K562 (cell line): ENCODE data around the gene FKBP9. TPM values are rescaled to one million over a fixed set of nuclear protein-coding genes. Genes with fewer than 3 reads are reported as not detected.

Source experiments
- BCLAF1 ChIP-seq, 2 experiments: fragments of 450-650 bp in 1 of 2; IDR thresholded peaks; 2 replicates each; pipeline ENCODE4 v1.6.1; 2011 to 2017; ENCODE audit warnings: low read depth in 2 of 2, antibody characterized with exemption in 1 of 2, borderline replicate concordance in 1 of 2, low read length in 1 of 2, mild to moderate bottlenecking in 1 of 2, mixed read lengths in 1 of 2; ENCODE audit not compliant: control insufficient read depth in 1 of 2
- CBFA2T3 ChIP-seq: fragments of 450-650 bp; IDR thresholded peaks from 2 replicates; pipeline ENCODE4 v1.6.1; 2017
- ELF4 ChIP-seq: fragments of 450-650 bp; formaldehyde crosslinking; IDR thresholded peaks from 2 replicates; pipeline ENCODE4 v1.4.0; 2022; ENCODE audit warnings: missing genetic modification characterization
- EP400 ChIP-seq: fragments of 450-650 bp; IDR thresholded peaks from 2 replicates; pipeline ENCODE4 v1.6.1; 2017; ENCODE audit warnings: antibody characterized with exemption, mild to moderate bottlenecking, moderate library complexity
- KDM4B ChIP-seq, 2 experiments: fragments of 450-650 bp in 1 of 2; sonication (generic) in 1 of 2; IDR thresholded peaks; 2 replicates each; pipeline ENCODE4 v1.6.1; 2016 to 2017; ENCODE audit warnings: borderline replicate concordance in 2 of 2, antibody characterized with exemption in 1 of 2, low read depth in 1 of 2, mild to moderate bottlenecking in 1 of 2
- MLLT1 ChIP-seq, 2 experiments: fragments of 450-650 bp; IDR thresholded peaks; 2 replicates each; pipeline ENCODE4 v1.6.1; 2016
- POLR2G ChIP-seq: fragments of 200-400 bp; formaldehyde crosslinking; IDR thresholded peaks from 2 replicates; pipeline ENCODE4 v1.6.1; 2017; ENCODE audit warnings: low read depth, mild to moderate bottlenecking, antibody characterized with exemption, low read length, moderate library complexity
- RBM39 ChIP-seq: fragments of 200-400 bp; formaldehyde crosslinking; optimal IDR thresholded peaks from 2 replicates; pipeline ENCODE3; 2018; ENCODE audit warnings: low read depth, low read length
- SIN3A ChIP-seq, 2 experiments: fragments of 150-350 bp in 1 of 2; IDR thresholded peaks; 2 replicates each; pipeline ENCODE4 v1.6.1; 2011 to 2016; ENCODE audit warnings: borderline replicate concordance in 2 of 2, low read depth in 2 of 2, low read length in 2 of 2, mild to moderate bottlenecking in 2 of 2, moderate library complexity in 2 of 2; ENCODE audit not compliant: control insufficient read depth in 1 of 2
- SREBF2 ChIP-seq: sonication (generic); formaldehyde crosslinking; IDR thresholded peaks from 2 replicates; pipeline ENCODE4 v1.4.0; 2020; ENCODE audit warnings: mild to moderate bottlenecking, missing genetic modification reagents
- TAL1 ChIP-seq: fragments of 450-650 bp; IDR thresholded peaks from 2 replicates; pipeline ENCODE4 v1.6.1; 2016; ENCODE audit warnings: mild to moderate bottlenecking
- ZC3H4 ChIP-seq: sonication (generic); formaldehyde crosslinking; IDR thresholded peaks from 2 replicates; pipeline ENCODE4 v1.9.0; 2021; ENCODE audit warnings: missing genetic modification reagents, borderline replicate concordance
- ZNF121 ChIP-seq: sonication (generic); formaldehyde crosslinking; conservative IDR thresholded peaks from 2 replicates; pipeline ENCODE4 v1.8.0; 2022; ENCODE audit warnings: missing genetic modification reagents
- ZNF124 ChIP-seq: sonication (generic); formaldehyde crosslinking; IDR thresholded peaks from 2 replicates; pipeline ENCODE4 v1.8.1; 2022; ENCODE audit warnings: missing genetic modification reagents
- ZNF57 ChIP-seq: fragments of 450-650 bp; formaldehyde crosslinking; IDR thresholded peaks from 2 replicates; pipeline ENCODE4 v1.4.0; 2020; ENCODE audit warnings: mild to moderate bottlenecking, moderate library complexity
- polyA plus RNA-seq, 8 experiments: library from polyadenylated mRNA; depleted of rRNA in 4 of 8; stranded (reverse) in 5 of 8; unstranded in 3 of 8; fragments of >200 nt; fragmentation: Nextera tagmentation in 2 of 8; fragmentation: Illumina TruSeq in 1 of 8; extraction: Ambion mirVana in 2 of 8; extraction: Trizol in 1 of 8; gene quantifications; 2 replicates each; pipeline versions ENCODE4 v1.2.1 to v1.2.3, GENCODE V29; 2011 to 2014; ENCODE audit warnings: inconsistent platforms in 1 of 8, missing spikeins in 1 of 8
- total RNA-seq, 7 experiments: library from RNA; depleted of rRNA in 6 of 7; stranded (reverse); fragments of >200 nt in 6 of 7; fragmentation: Illumina TruSeq in 2 of 7; extraction: Trizol in 2 of 7; gene quantifications; 2 replicates each; pipeline versions ENCODE4 v1.2.1 to v1.2.3, GENCODE V29; 2011 to 2021; ENCODE audit warnings: low replicate concordance in 1 of 7
- TF ChIP-seq, protein P1 (sequence below): sonication (generic); formaldehyde crosslinking; IDR thresholded peaks from 2 replicates; pipeline ENCODE4 v1.8.0; 2022; ENCODE audit warnings: mild to moderate bottlenecking, missing genetic modification reagents
- TF ChIP-seq, protein P2 (sequence below): fragments of 450-650 bp; formaldehyde crosslinking; IDR thresholded peaks from 2 replicates; pipeline ENCODE4 v1.4.0; 2020; ENCODE audit warnings: mild to moderate bottlenecking

Gene FKBP9
- total and polyA plus RNA-seq, 9 of the 15 experiments (the other 6 are each of a cell fraction or from before 2014, with no cell fraction given) = 5.9 to 23.7 (median 15.8) TPM

DNA sequence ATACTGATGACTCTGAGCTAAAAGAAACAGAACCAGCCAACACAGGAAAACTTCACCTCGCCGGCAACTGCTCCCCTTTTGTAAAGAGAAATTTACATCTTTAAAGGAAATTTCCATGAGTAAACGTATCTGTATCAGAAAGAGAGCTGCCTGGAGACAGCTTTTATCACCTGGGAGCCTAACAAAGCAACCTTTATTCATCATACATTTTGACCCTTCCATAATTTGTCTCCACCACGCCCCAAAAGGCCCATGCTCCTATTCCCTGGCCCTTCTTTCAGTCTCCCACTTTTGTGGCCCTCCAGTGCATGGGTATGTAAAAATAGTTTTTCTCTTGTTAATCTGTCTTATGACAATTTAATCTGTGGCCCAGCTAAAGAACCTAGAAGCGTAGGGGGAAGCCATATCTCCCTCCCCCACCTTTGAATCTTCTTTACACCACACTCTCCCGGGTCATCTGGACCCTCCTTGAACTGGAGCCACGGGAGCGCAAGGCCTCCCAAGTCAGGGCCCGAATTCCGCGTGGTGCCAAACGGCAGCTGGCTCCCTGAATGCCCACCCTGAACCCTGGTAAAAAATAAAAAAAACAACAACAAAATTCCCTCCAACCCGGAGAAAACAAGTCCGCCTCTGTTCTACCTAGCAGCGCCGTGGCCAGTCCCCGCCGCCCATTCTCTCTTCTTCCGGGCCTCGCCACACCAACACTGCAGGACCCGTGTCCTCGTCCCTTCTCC lies 15.4 kb upstream of the FKBP9 start (continued):
- TF ChIP-seq, protein P1, sequence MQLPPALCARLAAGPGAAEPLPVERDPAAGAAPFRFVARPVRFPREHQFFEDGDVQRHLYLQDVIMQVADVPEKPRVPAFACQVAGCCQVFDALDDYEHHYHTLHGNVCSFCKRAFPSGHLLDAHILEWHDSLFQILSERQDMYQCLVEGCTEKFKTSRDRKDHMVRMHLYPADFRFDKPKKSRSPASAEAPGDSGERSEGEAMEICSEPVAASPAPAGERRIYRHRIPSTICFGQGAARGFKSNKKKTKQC (CRISPR knock-in tag) = 0 out of 2 replicates have a peak, but pooled peaks have one; percentile 5
- TF ChIP-seq, protein P2, sequence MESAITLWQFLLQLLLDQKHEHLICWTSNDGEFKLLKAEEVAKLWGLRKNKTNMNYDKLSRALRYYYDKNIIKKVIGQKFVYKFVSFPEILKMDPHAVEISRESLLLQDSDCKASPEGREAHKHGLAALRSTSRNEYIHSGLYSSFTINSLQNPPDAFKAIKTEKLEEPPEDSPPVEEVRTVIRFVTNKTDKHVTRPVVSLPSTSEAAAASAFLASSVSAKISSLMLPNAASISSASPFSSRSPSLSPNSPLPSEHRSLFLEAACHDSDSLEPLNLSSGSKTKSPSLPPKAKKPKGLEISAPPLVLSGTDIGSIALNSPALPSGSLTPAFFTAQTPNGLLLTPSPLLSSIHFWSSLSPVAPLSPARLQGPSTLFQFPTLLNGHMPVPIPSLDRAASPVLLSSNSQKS (CRISPR knock-in tag) = no peak
- TF ChIP-seq ZNF124 (CRISPR knock-in tag) = no peak
- TF ChIP-seq ZNF57 (CRISPR knock-in tag) = no peak
- peak; percentile 42; the same call in 1 of the 2 replicates for TF ChIP-seq TAL1
- TF ChIP-seq EP400 = peak; percentile 64; the same call in 1 of the 2 replicates
- no peak for TF ChIP-seq KDM4B (IDR thresholded peaks at IDR 0.05; ENCODE audit: borderline replicate concordance in 2 of 2, low read depth in 1 of 2)
- no peak for TF ChIP-seq SREBF2
- no peak for TF ChIP-seq ZNF121 (CRISPR knock-in tag)
- no peak for TF ChIP-seq ZC3H4 (CRISPR knock-in tag)
- peak; percentile 13 to 32; a peak in 1 of 4 replicates for TF ChIP-seq SIN3A (IDR thresholded peaks at IDR 0.05; ENCODE audit: borderline replicate concordance in 2 of 2, control insufficient read depth in 1 of 2, low read depth in 2 of 2, low read length in 2 of 2)
- TF ChIP-seq MLLT1 (IDR thresholded peaks at IDR 0.05) = peak in 1 of 2 experiments; percentile 63; a peak in 1 of 4 replicates
- peak; percentile 69 for TF ChIP-seq CBFA2T3
- TF ChIP-seq POLR2G = no peak
- no peak for TF ChIP-seq RBM39
- no peak for TF ChIP-seq BCLAF1 (IDR thresholded peaks at IDR 0.05; ENCODE audit: borderline replicate concordance in 1 of 2, control insufficient read depth in 1 of 2, low read depth in 2 of 2, low read length in 1 of 2)
- no peak for TF ChIP-seq ELF4 (CRISPR knock-in tag)
